SK-N-SH (cell line): Measurements from ENCODE around the gene GNAI1.

Source experiments
- CTCF ChIP-seq: fragments of 200-600 bp; sonication (generic); IDR thresholded peaks from 2 replicates; pipeline ENCODE4 v1.6.1; 2017; ENCODE audit warnings: antibody characterized with exemption, mild to moderate bottlenecking, moderate library complexity
- REST ChIP-seq: IDR thresholded peaks from 2 replicates; pipeline ENCODE4 v1.6.1; 2012; ENCODE audit warnings: mild to moderate bottlenecking, low read depth, low read length, moderate library complexity

GRCh38 chr7:80226629-80227028, 92.0 kb downstream of the GNAI1 start:
- no peak for TF ChIP-seq CTCF
- no peak for TF ChIP-seq REST
